OCI-LY3 (cell line): ENCODE results near the gene ABCA4.

Experiments used
- H2AFZ ChIP-seq: fragments of 200-600, 300-600 bp; shearing (Covaris generic); 2 replicates; pipeline ENCODE4 v1.6.0; 2014; ENCODE audit warnings: antibody characterized with exemption, low read depth, low read length
- H3K27ac ChIP-seq: fragments of 200-600, 300-600 bp; sonication (generic); 2 replicates; pipeline ENCODE4 v1.5.1; 2014; ENCODE audit warnings: mild to moderate bottlenecking, low read length, moderate library complexity, mixed read lengths
- H3K27me3 ChIP-seq: fragments of 200-600, 300-600 bp; sonication (generic); 2 replicates; pipeline ENCODE4 v1.6.1; 2014; ENCODE audit warnings: low read depth, low read length, mixed read lengths
- H3K36me3 ChIP-seq: fragments of 200-600, 300-600 bp; sonication (generic); replicated peaks from 2 replicates; pipeline ENCODE3; 2014; ENCODE audit warnings: low read depth, low read length, mixed read lengths
- H3K4me1 ChIP-seq: fragments of 300-600, 200-600 bp; sonication (generic); 2 replicates; pipeline ENCODE4 v1.6.1; 2014; ENCODE audit warnings: low read length, mixed read lengths
- H3K4me2 ChIP-seq: fragments of 200-600, 300-600 bp; sonication (generic); 2 replicates; pipeline ENCODE4 v1.6.1; 2014; ENCODE audit warnings: low read length, mixed read lengths
- H3K4me3 ChIP-seq: fragments of 300-600, 200-600 bp; sonication (generic); 2 replicates; pipeline ENCODE4 v1.5.1; 2014; ENCODE audit warnings: antibody characterized with exemption, mild to moderate bottlenecking, low read length, moderate library complexity
- H3K79me2 ChIP-seq: fragments of 300-600, 200-600 bp; shearing (Covaris generic); 2 replicates; pipeline ENCODE4 v1.6.1; 2014; ENCODE audit warnings: mild to moderate bottlenecking, low read length, mixed read lengths
- H3K9ac ChIP-seq: fragments of 300-600, 200-600 bp; shearing (Covaris generic); 2 replicates; pipeline ENCODE4 v1.6.0; 2014; ENCODE audit warnings: mild to moderate bottlenecking, low read length, moderate library complexity
- H3K9me3 ChIP-seq: fragments of 200-600, 300-600 bp; shearing (Covaris generic); 2 replicates; pipeline ENCODE4 v1.6.1; 2014; ENCODE audit warnings: low read length, mixed read lengths; ENCODE audit not compliant: insufficient read depth
- H4K20me1 ChIP-seq: fragments of 200-600, 300-600 bp; sonication (generic); 2 replicates; pipeline ENCODE4 v1.6.1; 2016; ENCODE audit warnings: low read length, mixed read lengths; ENCODE audit not compliant: insufficient read depth
- CTCF ChIP-seq: fragments of 200-600, 300-600 bp; sonication (generic); IDR thresholded peaks from 2 replicates; pipeline ENCODE4 v1.5.1; 2014; ENCODE audit warnings: antibody characterized with exemption, low read length, low read depth
- EZH2phosphoT487 ChIP-seq: fragments of 200-600 bp; shearing (Covaris generic); IDR thresholded peaks from 2 replicates; pipeline ENCODE4 v1.6.1; 2018; ENCODE audit warnings: antibody characterized with exemption, mixed run types, low read depth

Gene ABCA4

GRCh38 chr1:93980320-93981273 lies 140.4 kb downstream of the ABCA4 start:
- Histone ChIP-seq H3K9me3 (no peaks in the 10 kb centered on the region), H3K27ac (no peak overlapping the region), H2AFZ (no peak overlapping the region), H3K36me3 (no peaks in the 10 kb centered on the region), H3K9ac (no peak overlapping the region), H3K79me2 (no peaks in the 10 kb centered on the region), H3K27me3 (peaks cover 4% of the 10 kb centered on the region; the same call in 1 of the 2 replicates), H3K4me1 (no peaks in the 10 kb centered on the region), H3K4me2 (no peak overlapping the region), H3K4me3 (no peak overlapping the region), H4K20me1 (no peaks in the 10 kb centered on the region)
- TF ChIP-seq EZH2phosphoT487: no peak
- TF ChIP-seq CTCF: peak; percentile 39

- TF ChIP-seq CTCF: no peak
- TF ChIP-seq EZH2phosphoT487: no peak
- no peak overlapping the region for H2AFZ ChIP-seq
- H3K4me3 ChIP-seq: no peak overlapping the region
Measured at GRCh38 chr1:93979718-93980319, 141.1 kb downstream of the ABCA4 start.

GRCh38 chr1:93979040-93979717 lies 141.8 kb downstream of the ABCA4 start:
- H3K9ac ChIP-seq: no peak overlapping the region
- no peak overlapping the region for H3K4me2 ChIP-seq
- no peaks in the 10 kb centered on the region for H3K36me3 ChIP-seq
- no peaks in the 10 kb centered on the region for H3K9me3 ChIP-seq
- H3K79me2 ChIP-seq: no peaks in the 10 kb centered on the region
- no peak for TF ChIP-seq EZH2phosphoT487
- H3K4me1 ChIP-seq: no peaks in the 10 kb centered on the region
- H4K20me1 ChIP-seq: no peaks in the 10 kb centered on the region
- H3K27ac ChIP-seq: no peak overlapping the region
- H3K4me3 ChIP-seq: no peak overlapping the region
- H3K27me3 ChIP-seq: peaks cover 4% of the 10 kb centered on the region; the same call in 1 of the 2 replicates
- no peak overlapping the region for H2AFZ ChIP-seq

More at GRCh38 chr1:93979718-93980319, 141.1 kb downstream of the ABCA4 start:
- Histone ChIP-seq H3K4me2 (no peak overlapping the region), H3K79me2 (no peaks in the 10 kb centered on the region), H4K20me1 (no peaks in the 10 kb centered on the region), H3K36me3 (no peaks in the 10 kb centered on the region), H3K27ac (no peak overlapping the region), H3K27me3 (peaks cover 4% of the 10 kb centered on the region; the same call in 1 of the 2 replicates), H3K9me3 (no peaks in the 10 kb centered on the region), H3K9ac (no peak overlapping the region), H3K4me1 (no peaks in the 10 kb centered on the region)

- no peaks in the 10 kb centered on the region for H3K4me1 ChIP-seq
- H3K27ac ChIP-seq: no peak overlapping the region
- H3K79me2 ChIP-seq: no peaks in the 10 kb centered on the region
- H3K4me2 ChIP-seq: no peak overlapping the region
- no peak overlapping the region for H2AFZ ChIP-seq
- H3K4me3 ChIP-seq: no peak overlapping the region
- no peaks in the 10 kb centered on the region for H3K9me3 ChIP-seq
- no peaks in the 10 kb centered on the region for H4K20me1 ChIP-seq
- no peak overlapping the region for H3K9ac ChIP-seq
- TF ChIP-seq CTCF (no peak), EZH2phosphoT487 (no peak)
- no peaks in the 10 kb centered on the region for H3K36me3 ChIP-seq
- H3K27me3 ChIP-seq: no peaks in the 10 kb centered on the region
Measured at GRCh38 chr1:93977598-93977945, 143.4 kb downstream of the ABCA4 start.
